Uterus (tissue), 2 donors: ENCODE measurements around the gene SPTLC3.

Experiments used
- POLR2A ChIP-seq, 2 donors: fragments of 450-650 bp; IDR thresholded peaks; one replicate each; pipeline ENCODE4 v1.6.1; 2016; ENCODE audit warnings: antibody characterized with exemption in 2 of 2, mild to moderate bottlenecking in 1 of 2, moderate library complexity in 1 of 2
- TF ChIP-seq, protein P1 (sequence below), 4 experiments: fragments of 200-600 bp in 2 of 4; fragments of 450-650 bp in 2 of 4; sonication (generic) in 2 of 4; IDR thresholded peaks; one replicate each; pipeline ENCODE4 v1.5.1; 2016 to 2019; ENCODE audit warnings: antibody characterized with exemption in 4 of 4, mild to moderate bottlenecking in 2 of 4, moderate library complexity in 1 of 4

DNA sequence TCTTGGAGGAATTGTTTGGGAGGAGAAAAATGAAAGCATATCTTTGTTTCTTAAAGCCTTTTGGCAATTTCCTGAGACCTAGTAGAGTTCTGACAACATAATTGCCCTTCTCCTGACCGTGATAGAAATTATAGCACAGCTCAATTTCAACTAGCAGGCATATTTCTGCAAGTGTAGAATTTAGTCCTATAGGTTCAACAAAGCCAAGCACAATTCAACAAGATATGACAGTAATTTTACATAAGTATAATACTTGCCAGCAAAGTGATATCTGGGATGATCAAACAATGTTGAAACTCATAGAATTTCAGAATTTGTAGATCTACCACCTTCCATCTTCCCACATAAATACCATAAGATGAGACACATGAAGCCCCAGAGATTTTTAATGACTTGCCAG lies 73.1 kb downstream of the SPTLC3 start:
- TF ChIP-seq, protein P1, sequence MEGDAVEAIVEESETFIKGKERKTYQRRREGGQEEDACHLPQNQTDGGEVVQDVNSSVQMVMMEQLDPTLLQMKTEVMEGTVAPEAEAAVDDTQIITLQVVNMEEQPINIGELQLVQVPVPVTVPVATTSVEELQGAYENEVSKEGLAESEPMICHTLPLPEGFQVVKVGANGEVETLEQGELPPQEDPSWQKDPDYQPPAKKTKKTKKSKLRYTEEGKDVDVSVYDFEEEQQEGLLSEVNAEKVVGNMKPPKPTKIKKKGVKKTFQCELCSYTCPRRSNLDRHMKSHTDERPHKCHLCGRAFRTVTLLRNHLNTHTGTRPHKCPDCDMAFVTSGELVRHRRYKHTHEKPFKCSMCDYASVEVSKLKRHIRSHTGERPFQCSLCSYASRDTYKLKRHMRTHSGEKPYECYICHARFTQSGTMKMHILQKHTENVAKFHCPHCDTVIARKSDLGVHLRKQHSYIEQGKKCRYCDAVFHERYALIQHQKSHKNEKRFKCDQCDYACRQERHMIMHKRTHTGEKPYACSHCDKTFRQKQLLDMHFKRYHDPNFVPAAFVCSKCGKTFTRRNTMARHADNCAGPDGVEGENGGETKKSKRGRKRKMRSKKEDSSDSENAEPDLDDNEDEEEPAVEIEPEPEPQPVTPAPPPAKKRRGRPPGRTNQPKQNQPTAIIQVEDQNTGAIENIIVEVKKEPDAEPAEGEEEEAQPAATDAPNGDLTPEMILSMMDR (IDR thresholded peaks at IDR 0.05) = no peak
- no peak for TF ChIP-seq POLR2A (IDR thresholded peaks at IDR 0.05)
